NCI-H1436 (cell line): ENCODE results near the gene FYN.

Experiments used
- DNase-seq: peaks from one replicate; lab custom pipeline; 2025; lab: John Stamatoyannopoulos, UW

FYN gene

DNA sequence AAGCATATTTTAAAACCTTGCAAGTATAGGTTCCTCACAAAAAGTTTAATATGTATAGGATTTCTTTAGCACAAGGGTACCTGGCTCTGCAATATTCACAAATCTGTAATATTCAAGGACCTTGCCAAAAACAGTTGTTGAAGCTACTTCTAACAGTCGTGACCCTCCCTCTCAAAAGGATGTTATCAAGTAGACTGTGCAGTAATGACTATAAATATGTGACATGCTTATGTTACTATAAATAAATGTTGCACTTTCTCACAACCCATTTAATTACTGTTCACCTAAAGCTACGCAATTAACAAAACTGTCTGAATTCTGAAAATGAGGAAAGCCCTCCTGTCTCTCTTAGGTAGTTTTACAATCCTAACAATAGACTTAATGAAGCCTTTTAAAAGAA, 41.8 kb downstream of the FYN start:
- no peak for DNase-seq

DNA sequence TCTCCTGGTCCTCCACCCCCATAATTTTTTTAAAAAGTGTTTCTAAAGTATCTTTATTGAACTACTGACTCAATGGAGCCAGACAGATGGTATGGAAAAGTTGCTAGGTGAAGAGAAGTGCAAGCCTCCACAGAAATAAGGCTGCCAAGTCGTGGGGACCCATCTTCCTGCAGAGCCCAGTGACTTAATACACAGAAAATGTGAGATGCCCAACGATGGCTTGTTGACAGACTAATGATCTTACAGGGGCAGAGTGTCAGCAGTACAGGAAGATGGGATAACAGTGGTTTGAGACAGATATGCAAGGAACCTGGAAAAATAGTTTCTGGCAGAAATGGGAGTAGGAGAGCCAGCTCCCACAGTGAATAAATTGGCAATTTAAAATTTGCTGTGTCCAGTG, 43.3 kb downstream of the FYN start:
- no peak for DNase-seq

DNA sequence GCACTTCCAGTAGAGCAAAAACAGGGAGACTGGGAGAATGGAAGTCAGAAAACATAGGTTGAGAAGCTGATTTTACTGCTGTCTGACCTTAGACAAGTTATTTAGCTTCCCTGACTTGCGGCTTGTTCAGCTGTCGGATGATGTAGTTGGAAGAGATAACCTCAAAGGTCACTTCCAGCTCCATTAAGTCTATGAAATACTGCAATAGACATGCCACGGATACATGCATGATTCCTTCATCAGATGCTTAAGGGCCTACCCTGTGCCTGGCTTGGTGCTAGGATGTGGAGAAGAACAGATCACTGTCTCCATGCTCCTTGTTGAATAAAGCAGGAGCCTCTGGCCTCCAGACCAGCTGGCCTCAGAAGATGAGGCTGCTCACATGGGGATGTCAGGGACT, 43.7 kb downstream of the FYN start:
- DNase-seq: no peak

DNA sequence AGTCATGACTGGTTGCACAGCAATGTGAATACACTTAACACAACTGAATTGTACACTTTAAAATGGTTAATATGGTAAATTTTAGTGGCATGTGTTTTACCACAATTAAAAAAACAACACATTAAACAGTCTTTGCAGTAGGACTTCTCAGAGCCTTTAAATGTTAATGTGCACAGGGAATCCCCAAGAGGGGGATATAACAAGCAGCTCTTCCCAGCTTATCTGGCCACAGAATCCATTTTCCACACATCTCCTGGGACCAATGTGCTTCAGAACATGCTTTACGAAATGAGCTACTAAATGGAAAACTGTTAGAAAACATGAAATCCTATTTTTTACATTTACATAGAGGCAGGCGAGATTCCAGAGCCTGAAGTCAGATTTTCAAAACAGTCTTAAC, 44.4 kb downstream of the FYN start:
- no peak for DNase-seq

DNA sequence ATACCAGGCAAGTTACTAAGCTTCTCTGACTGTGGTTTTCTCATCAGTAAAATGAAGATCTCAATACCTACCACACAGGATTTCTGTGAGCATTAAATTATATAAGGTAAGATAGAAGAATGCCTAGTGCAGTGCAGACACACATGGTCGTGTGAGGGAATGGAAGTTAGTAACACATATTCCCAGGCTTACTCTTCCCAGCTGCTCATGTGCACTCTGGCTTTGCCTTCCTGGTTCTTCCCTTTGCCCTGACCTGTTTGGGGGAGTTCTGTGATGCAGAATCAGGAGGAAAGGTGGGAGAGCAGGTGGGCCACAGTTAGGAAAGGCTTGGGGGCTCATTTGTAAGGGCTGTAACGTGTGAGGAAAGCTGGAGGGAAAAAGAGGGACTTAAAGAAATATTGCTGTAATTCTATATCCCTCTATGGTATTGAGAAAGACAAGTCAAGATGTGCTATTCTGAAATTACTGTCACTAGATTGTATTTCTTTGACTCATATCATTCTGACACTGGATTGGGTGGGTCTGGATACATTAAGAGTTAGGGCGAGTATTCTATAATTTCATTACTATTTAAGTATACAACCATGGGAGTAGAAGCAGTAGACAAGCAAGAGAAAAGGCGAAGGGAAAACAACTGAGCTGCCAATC, 47.7 kb downstream of the FYN start:
- DNase-seq: no peak

DNA sequence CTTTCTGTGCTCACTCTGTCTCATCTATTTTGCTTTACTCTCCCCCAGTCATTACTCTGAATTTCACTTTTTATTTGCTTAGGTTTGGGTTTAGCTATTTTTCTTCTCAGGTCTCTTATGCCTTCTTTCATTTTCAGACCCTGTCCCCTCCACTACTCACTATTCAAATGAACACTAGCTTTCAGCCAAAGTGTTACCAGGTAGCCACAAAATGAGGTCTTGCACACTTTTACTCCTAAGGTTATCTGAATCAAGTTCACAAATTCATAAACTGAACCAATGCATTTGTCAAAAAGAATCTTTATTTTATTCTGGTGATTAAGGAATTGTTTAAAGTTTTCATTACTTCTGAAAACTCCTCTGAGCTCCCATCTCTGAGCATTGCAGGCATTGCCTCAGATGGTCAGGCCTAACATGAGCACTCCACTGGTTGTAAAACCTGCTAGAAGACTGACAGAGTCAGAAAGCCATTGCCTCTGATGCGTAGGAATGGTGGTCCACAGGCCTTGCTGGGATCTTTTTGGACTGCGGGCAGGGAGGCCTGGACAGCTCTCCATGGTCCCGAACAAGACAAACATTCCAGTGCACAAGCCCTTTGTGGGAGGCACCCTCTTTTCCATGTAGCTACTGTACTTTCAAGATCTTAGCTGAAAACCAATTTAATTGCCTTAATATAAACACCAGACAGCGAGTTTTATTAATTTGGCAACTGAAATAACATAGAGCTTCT, 48.5 kb downstream of the FYN start:
- DNase-seq: no peak

DNA sequence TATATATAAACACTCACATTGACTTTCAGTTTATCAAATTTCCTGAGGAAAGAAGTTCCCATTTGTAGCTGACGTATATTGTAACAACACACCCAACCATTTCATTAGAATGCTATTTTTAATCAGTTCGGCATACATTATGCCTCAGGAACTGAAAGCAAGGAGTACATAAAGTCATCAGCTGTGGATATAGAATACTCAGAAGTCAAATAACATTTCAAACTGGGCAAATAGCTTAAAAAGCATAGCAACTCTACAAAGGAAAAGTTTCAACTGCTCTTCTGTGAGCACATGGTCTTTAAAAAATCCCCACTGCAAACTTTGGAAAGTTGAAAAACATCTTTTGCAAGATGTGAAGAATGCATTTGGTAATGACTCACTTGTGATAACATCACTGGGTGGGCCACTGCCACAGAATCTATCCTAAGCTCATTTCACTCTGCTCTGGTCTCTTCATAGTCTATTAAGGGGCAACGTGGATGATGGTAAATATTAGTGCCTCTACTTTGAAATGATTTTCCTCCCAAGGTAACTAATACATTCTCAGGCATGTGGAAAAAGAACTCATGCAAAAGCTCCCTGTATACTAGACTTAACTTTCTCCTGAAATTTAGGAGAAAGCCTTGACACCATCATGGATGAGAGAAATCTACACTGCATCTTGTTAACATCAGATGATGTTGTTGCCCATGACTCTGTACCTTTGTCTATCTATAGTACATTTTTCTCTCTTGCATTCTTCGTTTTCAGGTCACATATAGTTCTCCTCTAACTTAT, 49.2 kb downstream of the FYN start:
- DNase-seq: no peak

DNA sequence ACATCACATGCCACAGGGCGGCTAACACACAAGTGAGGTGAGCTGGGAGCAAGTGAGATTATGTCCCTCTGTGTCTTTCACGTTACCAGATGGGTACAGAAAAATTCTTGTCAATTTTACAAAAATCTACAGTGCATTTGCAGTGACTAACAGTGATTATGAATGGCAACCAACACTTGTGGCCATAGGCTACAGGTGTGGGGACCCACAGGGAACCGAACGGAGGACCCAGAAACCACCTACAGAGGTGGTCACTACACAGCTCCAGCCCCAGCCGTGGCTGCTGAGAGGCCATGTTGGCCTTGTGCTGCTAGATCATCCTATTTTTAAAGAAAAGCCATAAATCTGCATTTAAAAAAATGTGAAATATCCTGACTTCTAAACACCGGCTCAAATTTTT, 50.2 kb downstream of the FYN start:
- DNase-seq: no peak

DNA sequence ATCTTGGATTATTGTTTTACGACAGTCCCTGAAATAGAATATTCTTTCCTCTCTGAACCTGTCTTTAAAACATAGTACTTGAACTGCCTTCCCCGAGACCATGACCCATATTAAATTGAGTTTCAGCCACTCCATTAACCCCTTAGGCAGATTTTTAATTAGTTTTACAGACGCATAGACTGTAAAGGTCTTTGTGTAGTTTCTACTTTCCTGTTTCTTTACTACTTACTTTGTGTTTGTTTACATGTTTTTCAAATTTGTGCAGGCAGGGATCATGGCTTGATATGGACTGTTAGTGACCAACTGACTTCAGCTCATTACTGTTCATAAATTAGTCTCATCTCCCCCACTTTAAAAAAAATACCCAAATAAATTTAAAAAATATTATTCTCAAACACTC, 53.8 kb downstream of the FYN start:
- DNase-seq: no peak

DNA sequence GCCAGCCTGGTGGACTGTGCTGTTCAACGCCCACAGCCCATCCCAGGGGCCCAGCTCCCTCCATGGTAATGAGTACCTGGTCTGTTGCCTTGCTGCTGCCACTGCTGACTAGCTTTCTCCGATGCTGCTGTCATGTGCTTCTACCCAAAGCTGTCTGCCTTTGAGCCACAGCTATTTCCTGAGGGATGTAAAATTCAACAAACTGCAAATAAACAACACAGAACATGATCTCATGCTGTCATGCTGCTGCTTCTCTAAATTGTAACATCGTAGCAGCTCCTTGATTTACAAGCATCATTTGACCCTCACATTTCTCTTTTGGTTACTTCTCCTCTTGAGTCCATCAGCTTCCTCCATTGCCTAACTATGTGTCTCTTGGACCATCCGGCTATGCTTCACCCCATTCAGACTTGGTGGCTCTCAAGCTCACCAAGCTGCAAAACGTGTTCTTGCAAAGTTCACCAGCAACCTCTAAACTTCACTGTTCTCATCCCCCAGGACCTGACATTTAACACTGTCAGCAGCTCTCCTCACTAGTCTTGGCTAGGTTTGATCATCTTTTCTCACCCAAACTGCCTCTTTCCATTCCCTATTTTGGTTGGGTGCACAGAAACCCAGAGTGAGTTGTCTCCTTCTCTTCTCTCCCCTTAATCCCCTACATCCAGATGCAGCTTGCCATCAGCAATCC, 54.6 kb downstream of the FYN start:
- no peak for DNase-seq

DNA sequence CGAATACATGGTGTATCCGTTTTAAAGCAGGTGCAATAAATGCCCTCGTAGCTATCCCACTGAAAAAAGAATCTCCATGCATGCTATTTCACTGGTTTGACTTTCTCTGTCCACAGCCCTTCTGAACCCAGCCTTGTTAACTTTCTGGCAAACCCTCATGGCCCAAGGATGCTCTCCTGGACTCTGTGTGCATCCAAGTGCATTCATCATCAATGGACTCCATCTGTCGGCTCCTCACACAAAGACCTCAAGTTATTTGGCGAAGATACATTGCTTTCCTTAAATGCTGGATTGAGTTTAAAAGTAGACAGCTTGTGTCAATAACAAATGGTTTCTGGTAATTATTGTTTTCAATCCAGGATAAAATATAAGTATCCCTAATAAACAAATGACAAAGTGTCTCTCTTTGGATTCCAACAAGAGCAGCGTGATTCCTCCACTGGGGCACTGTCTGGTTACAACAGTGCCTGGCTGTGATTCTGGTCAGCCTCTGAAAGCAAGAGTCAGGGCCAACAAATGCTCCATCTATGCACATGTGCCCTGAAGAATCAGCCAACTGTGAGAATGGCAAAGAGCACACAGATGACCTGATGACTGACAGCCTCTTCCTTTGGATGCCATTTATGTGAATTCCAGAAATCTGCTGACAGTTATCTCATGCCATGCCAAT, 55.7 kb downstream of the FYN start:
- no peak for DNase-seq

DNA sequence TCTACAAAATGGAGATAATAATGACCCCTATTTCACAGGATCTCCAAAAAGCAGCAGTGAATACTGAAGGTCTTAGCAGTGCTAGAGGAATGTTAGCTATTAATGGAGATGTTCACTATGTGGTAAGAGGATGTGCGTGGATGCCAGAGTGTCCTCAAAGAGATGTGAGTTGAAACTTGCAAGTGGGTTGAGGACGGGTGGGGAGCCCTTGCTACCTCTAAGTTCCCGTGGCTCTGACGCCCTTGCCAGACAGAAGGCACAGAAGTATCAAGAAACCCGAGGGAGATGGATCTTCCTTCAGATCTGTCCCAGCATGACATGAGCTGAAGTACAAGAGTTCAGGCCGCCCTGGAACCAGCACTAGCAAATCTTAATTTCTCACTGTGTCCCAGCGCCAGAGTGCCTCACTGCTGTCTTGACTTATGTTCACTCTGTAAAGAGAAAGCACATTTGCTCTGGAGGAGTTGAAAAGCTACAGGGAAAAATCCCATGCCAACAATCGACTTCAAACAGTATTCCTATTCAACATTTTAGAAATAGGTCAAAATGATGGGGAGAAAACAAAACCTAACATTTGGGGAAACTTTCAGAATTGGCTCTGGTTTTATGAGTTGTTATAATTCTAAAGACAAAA, 59.5 kb downstream of the FYN start:
- DNase-seq: no peak

DNA sequence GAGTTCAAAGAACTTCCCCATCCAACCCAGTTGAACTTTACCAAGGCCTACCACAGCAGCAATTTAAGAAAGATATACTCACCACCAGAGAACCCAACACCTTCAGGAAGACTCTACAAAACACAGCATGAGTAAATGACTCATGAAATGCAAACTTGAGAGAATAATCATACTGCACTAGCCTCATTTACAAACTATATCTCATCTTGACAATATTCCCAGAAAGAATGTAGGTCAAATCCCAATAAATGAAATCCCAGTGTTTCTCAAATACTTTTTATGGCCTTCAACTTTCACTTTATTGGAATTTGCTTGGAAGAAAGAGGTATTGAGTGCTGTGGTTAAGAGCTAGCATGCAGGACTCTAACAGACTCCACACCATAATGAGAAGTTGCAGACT, 60.0 kb downstream of the FYN start:
- no peak for DNase-seq

DNA sequence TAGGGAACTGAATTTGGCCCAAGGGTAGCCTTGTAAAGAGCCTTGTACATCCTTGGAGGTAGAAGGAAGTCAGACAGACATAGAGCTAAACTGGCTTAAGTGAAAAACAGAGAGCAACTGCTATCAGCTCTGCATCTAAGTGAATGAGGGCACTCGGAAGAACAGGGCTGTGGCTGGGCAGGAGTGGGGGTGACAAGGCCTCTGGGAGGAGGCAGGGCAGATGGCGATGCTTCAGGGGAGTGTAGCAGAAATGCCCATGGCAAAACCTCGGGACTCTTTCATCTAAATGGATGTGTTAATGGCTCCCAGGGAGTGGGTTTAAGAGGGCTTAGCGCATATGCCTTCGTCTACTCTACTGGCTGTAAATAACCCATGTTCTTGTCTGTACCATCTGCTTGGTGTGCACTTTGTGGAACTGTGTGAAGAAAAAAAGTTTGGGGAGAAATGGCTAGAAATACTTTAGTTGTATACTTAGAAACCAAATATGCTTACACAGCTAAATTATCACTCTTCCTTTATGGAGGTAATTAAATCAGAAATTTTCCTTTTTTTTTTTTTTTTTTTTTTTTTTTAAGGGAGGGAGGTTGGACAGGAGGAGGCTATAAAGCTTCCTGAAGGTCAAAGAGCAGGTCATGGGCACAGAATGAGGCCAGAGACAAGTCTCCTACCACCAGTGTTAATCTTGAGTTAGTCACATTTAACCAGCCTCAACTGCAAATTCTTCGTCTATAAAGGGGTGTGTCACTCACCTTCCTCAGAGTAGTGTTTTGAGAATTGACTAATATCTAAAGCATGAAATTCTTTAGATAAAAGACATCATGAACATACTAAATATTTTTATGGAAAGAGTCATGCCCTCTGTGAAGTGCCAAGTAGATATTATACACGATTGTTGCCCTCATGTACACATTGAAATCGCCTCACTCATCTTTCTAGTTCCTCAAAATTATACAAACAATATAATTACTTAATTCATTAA, 60.9 kb downstream of the FYN start:
- DNase-seq: no peak

DNA sequence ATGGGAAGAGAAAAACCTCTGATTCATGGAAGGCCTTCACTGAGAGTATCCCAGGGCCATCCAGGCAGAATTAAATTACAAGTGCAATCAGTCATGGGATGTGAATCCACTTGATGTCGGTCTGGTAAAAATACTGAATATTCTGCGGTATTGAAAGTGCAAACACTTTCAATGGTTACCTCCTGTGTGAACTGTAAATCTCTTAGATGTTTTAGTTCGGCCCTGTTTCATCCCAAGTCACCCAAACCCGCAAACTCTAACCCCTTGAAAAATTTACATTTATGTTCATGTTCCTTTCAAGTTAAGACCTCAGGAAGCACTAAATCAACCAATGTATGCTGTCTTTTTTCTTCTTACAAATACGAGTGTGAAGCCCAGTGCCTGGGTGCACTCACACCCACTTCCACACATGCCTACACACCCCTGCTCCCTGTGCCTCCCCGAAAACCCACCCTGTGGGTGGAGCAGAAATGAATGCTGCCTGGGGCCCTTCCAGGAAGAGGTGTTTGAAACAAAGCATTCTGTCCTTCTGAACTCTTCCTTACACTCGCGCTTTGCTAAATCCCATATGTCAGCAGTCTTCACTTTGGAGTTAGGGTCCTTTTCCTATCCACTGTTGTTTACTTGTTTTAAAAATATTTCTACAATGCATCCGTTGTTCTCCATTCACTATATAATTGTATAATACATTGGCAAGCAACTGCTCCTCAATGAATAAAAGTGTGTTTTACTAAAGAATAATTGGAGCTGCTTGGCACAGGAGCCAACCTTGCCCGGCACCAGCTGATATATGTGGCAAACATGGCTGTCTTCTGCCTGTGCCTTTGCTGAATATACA, 62.7 kb downstream of the FYN start:
- DNase-seq: no peak

DNA sequence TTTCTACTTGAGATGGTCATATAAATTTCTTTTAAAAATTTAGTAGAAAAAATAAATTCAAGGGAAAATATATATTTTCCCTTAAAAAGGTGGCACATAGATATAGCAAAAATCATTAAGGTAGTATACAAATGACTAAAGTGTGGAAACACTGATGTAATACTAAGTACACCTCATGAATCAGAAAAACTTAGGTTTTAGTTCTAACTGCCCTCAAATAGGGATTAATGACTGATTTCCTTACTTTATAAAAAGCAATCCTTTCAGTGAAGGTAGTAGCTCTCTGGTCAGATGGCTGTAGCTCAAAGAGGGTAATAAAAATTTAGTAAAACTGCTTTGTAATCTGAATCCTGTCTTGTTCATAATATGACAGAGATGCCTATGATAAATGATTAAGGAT, 63.5 kb downstream of the FYN start:
- DNase-seq: no peak

DNA sequence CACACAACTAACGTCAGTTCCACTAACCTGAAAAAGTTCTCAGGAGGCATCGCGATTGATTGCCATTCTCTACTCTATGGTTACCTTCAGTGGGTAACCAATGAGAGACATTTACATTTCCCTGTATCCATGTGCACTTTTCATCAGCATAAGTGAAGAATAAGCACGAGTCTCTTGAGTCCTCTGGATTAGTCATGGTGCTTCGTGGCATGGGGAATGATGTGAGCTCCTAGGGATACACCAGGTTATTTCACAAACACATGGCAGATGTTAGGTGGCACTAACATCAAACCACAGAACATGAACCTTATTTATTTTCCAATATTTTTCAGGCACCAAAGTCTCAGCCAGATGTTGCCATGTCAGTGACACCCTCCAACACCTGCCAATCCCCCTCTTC, 64.0 kb downstream of the FYN start:
- DNase-seq: no peak

DNA sequence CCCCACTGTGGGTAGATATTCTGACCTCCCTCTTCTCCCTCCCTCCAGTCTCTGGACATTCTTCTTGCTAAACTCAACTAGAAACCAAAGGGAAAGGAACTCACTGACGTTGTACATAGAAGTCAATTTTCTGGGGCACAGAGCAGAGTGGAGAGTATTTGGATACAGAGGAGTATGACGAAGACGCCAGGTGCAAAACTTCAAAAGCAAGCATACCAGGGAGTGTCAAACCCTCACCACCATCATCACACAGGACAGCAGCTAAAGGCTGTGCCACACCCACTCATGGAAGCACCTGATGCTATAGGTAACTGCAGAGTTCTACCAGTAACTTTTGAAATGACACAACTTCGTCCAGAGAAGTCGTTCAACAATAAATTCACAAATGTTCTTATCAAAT, 64.8 kb downstream of the FYN start:
- DNase-seq: no peak
